Activated effector memory CD4-positive, alpha-beta T cell treated with anti-CD3 and anti-CD28 coated beads, Interleukin-2, amount 50 U/mL, for 16 hours (primary cell): Measurements from ENCODE around the gene PEMT.
A peak's percentile ranks its signal among the peaks of the same experiment; 100 is the strongest.
"Not testable (repeated sequence)": the region's sequence is repeated elsewhere in the genome, so short reads cannot be mapped to it uniquely, and the experiment has no call there.

Experiments used
- DNase-seq: peaks from one replicate; pipeline ENCODE4 v3.0.0-alpha.2; 2020

The PEMT gene, protein sequence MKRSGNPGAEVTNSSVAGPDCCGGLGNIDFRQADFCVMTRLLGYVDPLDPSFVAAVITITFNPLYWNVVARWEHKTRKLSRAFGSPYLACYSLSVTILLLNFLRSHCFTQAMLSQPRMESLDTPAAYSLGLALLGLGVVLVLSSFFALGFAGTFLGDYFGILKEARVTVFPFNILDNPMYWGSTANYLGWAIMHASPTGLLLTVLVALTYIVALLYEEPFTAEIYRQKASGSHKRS

GRCh38 chr17:17591355-17592298 is at the start of gene PEMT:
PEMT (minus strand) TSS chr17:17591708; CDS start chr17:17591626, 82 bp downstream.
- peak; percentile 97 for DNase-seq

GRCh38 chr17:17639661-17640270 is 48.3 kb upstream of the PEMT start:
- DNase-seq = not testable (repeated sequence)

GRCh38 chr17:17638467-17638866 is 47.0 kb upstream of the PEMT start:
- no peak for DNase-seq

DNA sequence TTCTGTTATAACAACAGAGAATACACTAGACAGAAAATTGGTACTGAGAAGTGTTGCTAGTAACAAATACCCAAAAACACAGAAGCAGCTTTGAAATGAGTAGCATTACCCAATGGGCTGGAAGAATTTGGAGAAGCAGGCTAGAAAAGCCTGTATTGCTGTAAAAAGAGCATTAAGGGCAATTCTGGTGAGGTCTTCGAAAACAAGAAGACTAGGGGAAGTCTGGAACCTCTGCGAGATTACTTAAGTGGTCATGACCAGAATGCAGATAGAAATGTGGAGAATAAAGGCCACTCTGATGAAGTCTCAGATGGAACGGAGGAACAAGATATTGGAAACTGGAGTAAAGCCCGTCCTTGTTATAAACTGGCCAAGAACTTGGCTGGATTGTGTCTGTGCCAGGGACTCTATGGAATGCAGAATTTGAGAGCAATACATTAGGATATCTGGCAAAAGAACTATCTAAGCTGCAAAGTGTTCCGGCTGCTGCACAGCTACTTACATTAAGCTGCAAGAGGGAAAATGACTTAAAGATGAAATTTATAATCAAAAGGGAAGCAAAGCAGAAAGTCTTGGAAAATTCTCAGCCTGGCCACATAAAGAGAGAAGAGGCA is 44.9 kb upstream of the PEMT start:
- DNase-seq = no peak

DNA sequence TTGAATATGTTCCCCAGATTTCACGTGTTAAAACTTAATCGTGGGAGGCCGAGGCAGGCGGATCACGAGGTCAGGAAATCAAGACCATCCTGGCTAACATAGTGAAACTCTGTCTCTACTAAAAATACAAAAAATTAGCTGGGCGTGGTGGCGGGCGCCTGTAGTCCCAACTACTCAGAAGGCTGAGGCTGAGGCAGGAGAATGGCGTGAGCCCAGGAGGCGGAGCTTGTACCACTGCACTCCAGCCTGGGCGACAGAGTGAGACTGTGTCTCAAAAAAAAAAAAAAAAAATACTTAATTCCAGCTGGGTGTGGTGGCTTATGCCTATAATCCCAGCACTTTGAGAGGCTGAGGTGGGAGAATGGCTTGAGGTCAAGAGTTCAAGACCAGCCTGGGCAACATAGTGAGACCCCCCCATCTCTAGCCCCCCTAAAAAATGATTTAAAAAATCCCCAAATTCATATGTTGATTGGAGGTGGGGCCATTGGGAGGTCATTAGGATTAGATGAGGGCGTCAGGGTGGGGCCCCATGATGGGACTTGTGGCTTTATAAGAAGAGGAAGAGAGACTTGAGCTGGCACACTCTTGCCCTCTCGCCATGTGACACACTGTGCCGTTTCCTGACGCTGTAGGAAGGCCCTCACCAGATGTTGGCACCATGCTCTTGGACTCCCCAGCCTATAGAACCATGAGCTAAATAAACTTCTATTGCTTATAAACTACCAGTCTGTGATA is 44.2 kb upstream of the PEMT start:
- not testable (repeated sequence) for DNase-seq

GRCh38 chr17:17635126-17635525 is 43.6 kb upstream of the PEMT start:
- no peak for DNase-seq

DNA sequence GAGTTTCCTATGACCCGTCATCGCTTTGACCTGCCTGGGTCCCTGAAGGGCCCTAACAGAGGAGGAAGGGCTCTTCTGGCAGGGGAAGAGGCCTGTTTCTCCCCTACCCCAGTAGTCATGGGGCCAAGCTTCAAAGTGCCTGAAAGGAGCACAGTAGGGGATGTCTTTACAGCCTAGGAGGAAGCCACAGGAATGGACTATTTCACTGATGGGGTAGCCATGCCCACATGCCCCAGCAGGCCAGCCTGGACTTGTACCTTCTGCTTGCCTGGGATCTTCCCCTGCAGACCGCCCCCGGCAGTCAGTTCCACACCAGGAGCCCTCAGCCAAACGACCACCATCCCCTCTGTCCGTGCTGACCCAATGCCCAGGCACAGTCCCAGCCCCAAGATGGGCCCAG is 41.8 kb upstream of the PEMT start:
- DNase-seq = no peak

GRCh38 chr17:17632690-17633089 is 41.2 kb upstream of the PEMT start:
- not testable (repeated sequence) for DNase-seq

- DNase-seq = peak; percentile 79
Measured at GRCh38 chr17:17628388-17629008, 37.0 kb upstream of the PEMT start.

GRCh38 chr17:17626840-17627239 is 35.3 kb upstream of the PEMT start:
- no peak for DNase-seq

GRCh38 chr17:17626151-17626805 is 34.8 kb upstream of the PEMT start:
- DNase-seq = no peak

- DNase-seq = no peak
Measured at GRCh38 chr17:17624741-17625140, 33.2 kb upstream of the PEMT start.

- DNase-seq = no peak
Measured at GRCh38 chr17:17623904-17624303, 32.4 kb upstream of the PEMT start.

DNA sequence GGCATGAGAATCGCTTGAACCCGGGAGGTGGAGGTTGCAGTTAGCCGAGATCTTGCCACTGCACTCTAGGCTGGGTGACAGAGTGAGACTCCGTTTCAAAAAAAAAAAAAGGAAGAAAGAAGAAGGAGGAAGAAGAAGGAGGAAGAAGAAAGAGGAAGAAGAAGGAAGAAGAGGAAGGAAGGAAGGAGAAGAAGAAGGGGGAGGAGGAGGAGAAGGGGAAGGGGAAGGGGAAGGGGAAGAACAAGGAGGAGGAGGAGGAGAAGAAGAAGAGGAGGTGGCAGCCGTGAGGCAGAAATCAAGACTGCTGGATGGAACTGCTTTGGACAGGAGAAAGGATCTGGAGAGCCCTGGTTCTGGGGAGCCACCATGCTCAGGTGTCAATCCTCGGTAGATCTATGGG is 29.7 kb upstream of the PEMT start:
- no peak for DNase-seq

- DNase-seq = peak; percentile 71
Measured at GRCh38 chr17:17613708-17614114, 22.2 kb upstream of the PEMT start.

GRCh38 chr17:17612085-17613022 is 20.8 kb upstream of the PEMT start:
- no peak for DNase-seq

DNA sequence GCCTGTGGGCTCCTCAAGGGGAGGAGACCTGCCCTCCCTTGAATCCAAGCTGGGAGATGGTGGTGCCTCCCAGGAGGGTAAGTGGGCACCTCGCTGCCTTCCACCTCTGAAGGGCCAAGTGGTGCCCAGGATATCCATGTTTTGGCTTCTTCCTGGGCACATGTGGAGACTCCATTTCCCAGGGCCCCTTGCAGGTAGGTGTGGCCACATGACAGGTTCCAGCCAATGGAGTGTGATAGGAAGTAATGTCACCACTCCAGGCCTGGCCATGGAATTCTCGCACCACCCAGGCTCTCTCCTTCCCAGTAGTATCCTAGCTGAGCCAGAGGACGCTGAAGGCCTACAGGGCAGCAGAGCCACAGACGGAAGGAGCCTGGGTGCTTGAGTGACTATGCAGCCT is 17.6 kb upstream of the PEMT start:
- DNase-seq = no peak

GRCh38 chr17:17606416-17607000 is 15.0 kb upstream of the PEMT start:
- no peak for DNase-seq

- no peak for DNase-seq
Measured at GRCh38 chr17:17605729-17606088, 14.2 kb upstream of the PEMT start.
